Measurements from ENCODE around the gene DRD5. TPM values are rescaled to one million over a fixed set of nuclear protein-coding genes. Genes with fewer than 3 reads are reported as not detected.
A peak's percentile ranks its signal among the peaks of the same experiment; 100 is the strongest.

DRD5 gene
- total RNA-seq, 1 experiment from 2014 or later: not detected

- no TSS peak for BruUV-seq (replicated peaks)
- Mint-ChIP-seq H3K27me3 (ENCODE audit: insufficient read depth, unreplicated experiment) (peaks cover 35% of the 10 kb centered on the region), H3K9me3 (ENCODE audit: unreplicated experiment) (no peaks in the 10 kb centered on the region), H3K27ac (ENCODE audit: low read depth, unreplicated experiment) (no peak overlapping the region), H3K4me1 (ENCODE audit: insufficient read depth, unreplicated experiment) (no peaks in the 10 kb centered on the region), H3K4me3 (ENCODE audit: unreplicated experiment) (no peak overlapping the region), H3K36me3 (ENCODE audit: insufficient read depth, unreplicated experiment) (no peaks in the 10 kb centered on the region)
- peak; percentile 39 for TF ChIP-seq CTCF (IDR thresholded peaks at IDR 0.05; ENCODE audit: unreplicated experiment)
- CTCF ChIA-PET: interaction anchor here (0.7 to 5.2 kb wide), 6 partner anchors 243 to 784 kb away, joined by 3 to 61 read pairs (median 4); no protein-coding TSS in a partner anchor
- POLR2A ChIA-PET: no interaction called here
- peak; percentile 35 for DNase-seq (ENCODE audit: unreplicated experiment)
- intact Hi-C loops (cut with micrococcal nuclease): no loop called here
Observed at GRCh38 chr4:9765091-9765490, 16.3 kb upstream of the DRD5 start.

GRCh38 chr4:9769321-9769720, 12.1 kb upstream of the DRD5 start:
- TF ChIP-seq CTCF (IDR thresholded peaks at IDR 0.05; ENCODE audit: unreplicated experiment): no peak
- DNase-seq (ENCODE audit: unreplicated experiment): no peak
- no TSS peak for BruUV-seq (replicated peaks)
- no peaks in the 10 kb centered on the region for H3K9me3 Mint-ChIP-seq (ENCODE audit: unreplicated experiment)
- CTCF ChIA-PET: interaction anchor here (1.4 to 4.4 kb wide), 3 partner anchors 239 to 294 kb away, joined by 3 to 32 read pairs (median 3); no protein-coding TSS in a partner anchor
- POLR2A ChIA-PET: no interaction called here
- H3K27ac Mint-ChIP-seq (ENCODE audit: low read depth, unreplicated experiment): no peak overlapping the region
- H3K27me3 Mint-ChIP-seq (ENCODE audit: insufficient read depth, unreplicated experiment): peaks cover 54% of the 10 kb centered on the region
- intact Hi-C loops (cut with micrococcal nuclease): no loop called here
- no peaks in the 10 kb centered on the region for H3K4me1 Mint-ChIP-seq (ENCODE audit: insufficient read depth, unreplicated experiment)
- H3K36me3 Mint-ChIP-seq (ENCODE audit: insufficient read depth, unreplicated experiment): no peaks in the 10 kb centered on the region
- H3K4me3 Mint-ChIP-seq (ENCODE audit: unreplicated experiment): no peak overlapping the region

- TF ChIP-seq CTCF (IDR thresholded peaks at IDR 0.05; ENCODE audit: unreplicated experiment): no peak
- no peaks in the 10 kb centered on the region for H3K9me3 Mint-ChIP-seq (ENCODE audit: unreplicated experiment)
- ChIA-PET CTCF (interaction anchor here (0.7 to 4.4 kb wide), 2 partner anchors 68 to 244 kb away, joined by 4 to 32 read pairs; no protein-coding TSS in a partner anchor), POLR2A (no interaction called here)
- intact Hi-C loops (cut with micrococcal nuclease): no loop called here
- no peak overlapping the region for H3K27ac Mint-ChIP-seq (ENCODE audit: low read depth, unreplicated experiment)
- BruUV-seq (replicated peaks): no TSS peak
- H3K27me3 Mint-ChIP-seq (ENCODE audit: insufficient read depth, unreplicated experiment): peaks cover 54% of the 10 kb centered on the region
- no peak overlapping the region for H3K4me3 Mint-ChIP-seq (ENCODE audit: unreplicated experiment)
- H3K36me3 Mint-ChIP-seq (ENCODE audit: insufficient read depth, unreplicated experiment): no peaks in the 10 kb centered on the region
- no peaks in the 10 kb centered on the region for H3K4me1 Mint-ChIP-seq (ENCODE audit: insufficient read depth, unreplicated experiment)
- peak; percentile 23 for DNase-seq (ENCODE audit: unreplicated experiment)
Observed at GRCh38 chr4:9771034-9771433, 10.4 kb upstream of the DRD5 start.

GRCh38 chr4:9773471-9773870, 8.0 kb upstream of the DRD5 start:
- Mint-ChIP-seq H3K4me1 (ENCODE audit: insufficient read depth, unreplicated experiment) (no peaks in the 10 kb centered on the region), H3K9me3 (ENCODE audit: unreplicated experiment) (no peaks in the 10 kb centered on the region), H3K4me3 (ENCODE audit: unreplicated experiment) (no peak overlapping the region), H3K27me3 (ENCODE audit: insufficient read depth, unreplicated experiment) (peaks cover 51% of the 10 kb centered on the region), H3K36me3 (ENCODE audit: insufficient read depth, unreplicated experiment) (peaks cover 6% of the 10 kb centered on the region), H3K27ac (ENCODE audit: low read depth, unreplicated experiment) (no peak overlapping the region)
- intact Hi-C loops (cut with micrococcal nuclease): no loop called here
- no TSS peak for BruUV-seq (replicated peaks)
- TF ChIP-seq CTCF (IDR thresholded peaks at IDR 0.05; ENCODE audit: unreplicated experiment): no peak
- CTCF ChIA-PET: interaction anchor here (0.6 to 2.7 kb wide), 4 partner anchors 217 to 257 kb away, joined by 3 to 10 read pairs (median 3); no protein-coding TSS in a partner anchor
- POLR2A ChIA-PET: no interaction called here
- DNase-seq (ENCODE audit: unreplicated experiment): no peak

All from MCF 10A (cell line).